Heart right ventricle (tissue), 16 donors: ENCODE measurements around the gene FAM13C. TPM values are rescaled to one million over a fixed set of nuclear protein-coding genes. Genes with fewer than 3 reads are reported as not detected.
A peak's percentile ranks its signal among the peaks of the same experiment; 100 is the strongest.

ENCODE experiments used
- ATAC-seq, 8 donors: fragments of 200-7000 bp; cut with Tn5 transposase; one replicate each; pipeline ENCODE4 v1.9.1; 2020; ENCODE audit warnings: mild to moderate bottlenecking in 8 of 8, moderate library complexity in 8 of 8, moderate number of reproducible peaks in 1 of 8
- DNase-seq, 2 donors: peaks; one replicate each; pipeline ENCODE4 v3.0.0-alpha.2; 2020
- H3K27ac ChIP-seq, 10 donors: fragments of 200-600 bp; sonication (generic) in 2 of 10; one replicate each; pipeline versions ENCODE4 v1.5.0 to v1.8.0; 2020 to 2022; ENCODE audit warnings: mild to moderate bottlenecking in 3 of 10
- H3K27me3 ChIP-seq, 7 donors: fragments of 200-600 bp; one replicate each; pipeline ENCODE4 v1.8.0; 2021 to 2022; ENCODE audit warnings: mild to moderate bottlenecking in 2 of 7
- H3K36me3 ChIP-seq, 9 donors: fragments of 200-600 bp; sonication (generic) in 1 of 9; one replicate each; pipeline versions ENCODE4 v1.5.0 to v1.8.0; 2020 to 2022; ENCODE audit warnings: mild to moderate bottlenecking in 2 of 9
- H3K4me1 ChIP-seq, 9 donors: fragments of 200-600 bp; sonication (generic) in 1 of 9; one replicate each; pipeline versions ENCODE4 v1.5.0 to v1.8.0; 2020 to 2022; ENCODE audit warnings: mild to moderate bottlenecking in 4 of 9
- H3K4me3 ChIP-seq, 10 donors: fragments of 200-600 bp; sonication (generic) in 2 of 10; one replicate each; pipeline versions ENCODE4 v1.5.0 to v1.8.0; 2020 to 2022; ENCODE audit warnings: mild to moderate bottlenecking in 7 of 10, moderate library complexity in 2 of 10
- H3K9me3 ChIP-seq, 11 donors: fragments of 200-600 bp in 10 of 11; sonication (generic) in 2 of 11; one replicate each; pipeline versions ENCODE4 v1.5.0 to v1.8.0; 2013 to 2022; ENCODE audit warnings: mild to moderate bottlenecking in 2 of 11, control low read depth in 1 of 11, moderate library complexity in 1 of 11
- CTCF ChIP-seq, 9 donors: fragments of 200-600 bp; sonication (generic) in 2 of 9; IDR thresholded peaks; one replicate each; pipeline versions ENCODE4 v1.5.0 to v1.8.0; 2021 to 2022; ENCODE audit warnings: antibody characterized with exemption in 9 of 9, mild to moderate bottlenecking in 5 of 9, moderate library complexity in 1 of 9
- WGBS, 2 donors: extraction: QIAGEN DNeasy Blood & Tissue Kit; methylation state at CpG; one replicate each; pipeline ENCODE4 v1.1.7; 2013; ENCODE audit warnings: inconsistent platforms in 1 of 2; 5-methylcytosine and 5-hydroxymethylcytosine counted together
- intact Hi-C, 10 donors: fragments of 100-400 bp; cut with DNase I; formaldehyde crosslinking; loops; one replicate each; pipeline versions ENCODE4 v1.11.1 to v1.14.2; 2022
- polyA plus RNA-seq, 2 donors: library from polyadenylated mRNA; stranded (reverse); fragments of 200-250 nt; gene quantifications; one replicate each; pipeline ENCODE4 v1.2.3, GENCODE V29; 2013
- total RNA-seq, 10 donors: library from RNA; stranded (reverse); fragmentation: NEBNext Ultra II Directional in 3 of 10; extraction: Animal tissue kit (Norgen Biotek cat#: 25700) in 3 of 10; gene quantifications; one replicate each; pipeline versions ENCODE4 v1.2.1 to v1.2.4, GENCODE V29; 2021 to 2023
- donor health status: Arrhythmogenic right ventricular cardiomyopathy.
- donor health status: ischemic (EF 13 %, LVEDD 7.1; RV severe dilation, severe dysfunction).
- donor health status: healthy with polysubstance abuse.
- donor health status: DM: no; HTN: yes; CAD: no.
- donor health status: DM: no; HTN: no; CAD: no.
- donor health status: ischemic (EF 25% LVEDD 6.9; RV normal size, moderate dysfunction).
- donor health status: ischemic (EF 25% LVEDD 5.7; RV mildly dilated, moderate dysfunction).
- donor health status: healthy.
- donor health status: DM: yes; HTN: yes; CAD: no.
- donor health status: Ischemic cardiomyopathy.
- donor health status: ischemic (EF 35%, LVEDD 5.7; RV mildly dilated, moderate dysfunction).
- donor health status: nonischemic (EF 11% LVEDD 7.7; RV severe dilation, severe dysfunction).
- donor health status: DM: yes; HTN: yes; CAD: no.
- donor health status: PGD.
- donor health status: ischemic (EF 29% LVEDD 5.4; RV normal size, mild dysfunction).
- donor health status: nonischemic (EF 23%, LVEDD 6.1; RV moderate dilation, normal function).

Gene FAM13C
- total and polyA plus RNA-seq, 12 donors, result 1.5 to 14.6 (median 7.0) TPM

GRCh38 chr10:59312247-59312646, 50.1 kb downstream of the FAM13C start:
- Histone ChIP-seq H3K27ac (peak overlapping the region in 2 of 10 donors; percentile 22 to 25), H3K9me3 (no peaks in the 10 kb centered on the region), H3K4me1 (peaks cover 0 to 91% (median 49%) of the 10 kb centered on the region in 9 donors), H3K4me3 (no peak overlapping the region), H3K27me3 (no peaks in the 10 kb centered on the region), H3K36me3 (no peaks in the 10 kb centered on the region)
- TF ChIP-seq CTCF (IDR thresholded peaks at IDR 0.05), result no peak
- intact Hi-C loops, result loop anchor here in 3 of 10 donors (5.0 kb wide), 2 partner anchors 50 to 55 kb away; partner anchors contain the start of gene FAM13C (in 2 of the 3)
- DNase-seq, result no peak
- 96 to 99% methylated on average over 2 of the region's 2 CpGs for WGBS, 2 donors
- no peak for ATAC-seq

GRCh38 chr10:59311025-59311424, 51.3 kb downstream of the FAM13C start:
- TF ChIP-seq CTCF (IDR thresholded peaks at IDR 0.05), result no peak
- peaks cover 0 to 88% (median 48%) of the 10 kb centered on the region in 9 donors for H3K4me1 ChIP-seq
- intact Hi-C loops, result loop anchor here in 3 of 10 donors (5.0 kb wide), 2 partner anchors 51 to 56 kb away; partner anchors contain the start of gene FAM13C (in 2 of the 3)
- H3K27ac ChIP-seq, result peak overlapping the region in 7 of 10 donors; percentile 36 to 70 (median 51)
- no peak for DNase-seq
- no peak overlapping the region for H3K4me3 ChIP-seq
- no peaks in the 10 kb centered on the region for H3K9me3 ChIP-seq
- H3K36me3 ChIP-seq, result no peaks in the 10 kb centered on the region
- no peak for ATAC-seq
- no peaks in the 10 kb centered on the region for H3K27me3 ChIP-seq

GRCh38 chr10:59310324-59310914, 51.9 kb downstream of the FAM13C start:
- H3K9me3 ChIP-seq, result no peaks in the 10 kb centered on the region
- H3K36me3 ChIP-seq, result no peaks in the 10 kb centered on the region
- ATAC-seq (peak; percentile 22 to 67 (median 42)), DNase-seq (no peak)
- H3K4me3 ChIP-seq, result no peak overlapping the region
- H3K4me1 ChIP-seq, result peaks cover 0 to 82% (median 42%) of the 10 kb centered on the region in 9 donors
- intact Hi-C loops, result loop anchor here in 3 of 10 donors (5.0 kb wide), 2 partner anchors 52 to 57 kb away; partner anchors contain the start of gene FAM13C (in 2 of the 3)
- H3K27ac ChIP-seq, result peak overlapping the region in 7 of 10 donors; percentile 36 to 70 (median 51)
- no peaks in the 10 kb centered on the region for H3K27me3 ChIP-seq
- 46 to 59% methylated on average over 3 of the region's 3 CpGs for WGBS, 2 donors
- TF ChIP-seq CTCF (IDR thresholded peaks at IDR 0.05), result no peak

- intact Hi-C loops, result no loop called here
- no peak for DNase-seq
- Histone ChIP-seq H3K4me1 (peaks cover 0 to 30% (median 6%) of the 10 kb centered on the region in 9 donors), H3K36me3 (no peaks in the 10 kb centered on the region), H3K27ac (no peak overlapping the region), H3K9me3 (no peaks in the 10 kb centered on the region), H3K4me3 (no peak overlapping the region), H3K27me3 (no peaks in the 10 kb centered on the region)
- 56 to 100% methylated on average over 1 to 2 of the region's 2 CpGs for WGBS, 2 donors
- ATAC-seq, result no peak
- no peak for TF ChIP-seq CTCF (IDR thresholded peaks at IDR 0.05)
Measured at GRCh38 chr10:59304521-59305097, 57.7 kb downstream of the FAM13C start.
